DMS153 (cell line): Measurements from ENCODE around the gene GRIK4.

Experiments
- DNase-seq: peaks from one replicate; lab custom pipeline; 2025; lab: John Stamatoyannopoulos, UW

The GRIK4 gene

DNA sequence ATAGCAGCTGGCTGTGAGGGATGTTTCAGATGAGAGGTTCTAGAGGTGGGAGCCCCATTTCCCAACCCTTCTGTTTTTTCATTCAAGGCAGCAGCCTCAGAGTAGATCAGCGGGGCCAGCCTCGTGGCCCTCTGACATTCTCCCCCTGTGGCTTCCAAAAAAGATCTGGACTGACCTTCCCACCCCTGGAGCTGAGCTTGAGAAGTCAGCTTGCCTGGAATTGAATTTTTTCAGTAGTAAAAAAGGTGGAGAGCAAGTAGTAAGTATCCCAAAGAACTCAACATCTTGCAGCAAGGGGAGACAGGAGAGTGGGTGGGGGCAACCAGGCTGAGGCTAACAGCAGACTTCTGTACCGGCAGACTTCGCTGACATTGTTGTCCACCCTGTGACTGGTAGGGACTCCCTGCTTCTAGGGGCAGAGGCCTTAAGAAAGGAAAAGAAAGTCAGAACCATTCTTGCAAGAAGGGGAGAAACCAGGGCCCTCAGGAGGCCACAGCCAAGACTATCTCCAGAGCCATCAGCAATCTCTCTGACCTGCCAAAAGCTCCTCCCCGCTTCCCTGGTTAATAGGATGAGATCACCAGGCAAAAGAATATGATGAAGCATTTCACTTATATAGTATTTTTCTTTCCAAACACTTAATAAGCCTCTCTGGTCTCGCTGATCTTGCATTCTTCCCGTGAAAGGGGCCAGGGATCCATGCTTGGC is 2.0 kb upstream of the GRIK4 start:
- DNase-seq = no peak

DNA sequence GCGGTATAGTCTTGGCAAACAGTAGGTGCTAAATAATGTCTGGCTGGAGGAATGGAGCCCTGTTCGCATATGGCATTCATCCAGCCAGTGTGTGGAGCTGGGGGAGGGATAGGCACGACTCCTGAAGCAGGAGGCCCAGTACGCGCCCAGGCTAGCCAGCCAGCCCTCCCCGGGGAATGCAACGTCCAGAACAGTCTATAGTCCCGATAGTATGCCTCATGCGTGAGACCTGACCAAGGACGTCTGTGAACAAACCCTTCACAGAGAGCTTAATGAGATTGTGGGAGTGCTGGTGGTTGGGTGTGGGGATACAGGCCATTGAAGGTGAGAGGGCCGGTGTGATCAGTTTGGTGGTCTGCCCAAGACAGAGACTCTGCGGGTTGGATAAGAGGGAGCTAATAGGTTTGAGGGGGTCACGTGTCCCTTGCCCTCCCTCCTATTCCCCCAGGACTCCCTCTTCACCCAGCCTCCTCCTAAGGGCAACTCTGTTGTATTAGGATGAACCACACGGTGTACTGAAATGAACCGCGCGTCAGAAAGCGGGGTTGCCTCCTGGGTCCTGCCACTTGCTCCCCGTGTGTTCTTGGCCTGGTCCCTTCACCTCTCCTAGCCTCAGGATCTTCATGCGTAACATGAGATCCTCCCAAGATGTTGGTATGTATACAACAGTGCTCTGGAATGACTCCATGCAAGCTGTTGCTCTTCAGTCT is 987 bp upstream of the GRIK4 start:
- DNase-seq = no peak

DNA sequence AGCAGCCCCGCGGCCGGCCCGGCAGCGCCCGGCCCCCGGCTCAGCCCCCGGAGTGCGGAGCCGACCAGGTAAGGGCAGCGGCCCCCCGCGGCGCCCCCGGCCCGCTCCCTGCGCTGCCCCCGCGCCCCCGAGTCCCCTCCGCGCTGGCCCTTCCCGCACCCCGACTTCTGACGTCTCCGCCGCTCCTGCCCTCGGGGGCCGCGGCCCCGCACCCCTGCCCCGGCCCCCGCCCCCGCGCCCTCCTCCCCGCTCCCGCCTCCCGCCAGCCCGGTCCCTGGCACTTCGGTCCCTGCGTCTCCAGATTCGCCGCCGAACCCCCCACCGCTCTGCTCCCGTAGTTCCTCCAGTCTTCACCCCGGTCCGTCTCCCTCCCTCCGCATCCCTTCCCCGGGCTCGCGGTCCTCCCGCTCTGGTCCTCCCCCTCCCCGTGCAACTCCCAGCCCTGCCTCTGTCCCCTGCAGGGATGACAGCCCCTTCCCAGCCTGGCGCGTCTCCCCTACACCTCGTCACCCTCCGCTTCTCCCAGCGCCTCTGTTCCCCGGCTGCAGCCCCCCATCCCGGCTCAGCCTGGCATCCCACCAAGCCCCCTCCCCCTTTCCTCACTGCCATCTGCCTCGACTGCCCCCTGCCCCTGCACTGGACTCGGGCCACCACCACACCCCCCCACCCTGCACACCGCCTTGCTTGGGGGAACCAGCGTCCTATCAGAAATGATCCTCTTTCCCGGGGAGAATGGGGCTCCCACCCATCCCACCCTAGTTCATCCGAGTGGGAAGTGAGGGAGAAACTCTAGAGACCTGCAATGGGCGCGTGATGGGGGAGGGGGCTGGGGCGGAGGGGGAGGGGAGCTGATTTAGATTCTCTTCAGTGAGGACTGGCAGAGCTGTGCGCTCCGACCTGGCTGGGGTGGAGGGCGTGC is 531 bp downstream of the GRIK4 start:
- no peak for DNase-seq

DNA sequence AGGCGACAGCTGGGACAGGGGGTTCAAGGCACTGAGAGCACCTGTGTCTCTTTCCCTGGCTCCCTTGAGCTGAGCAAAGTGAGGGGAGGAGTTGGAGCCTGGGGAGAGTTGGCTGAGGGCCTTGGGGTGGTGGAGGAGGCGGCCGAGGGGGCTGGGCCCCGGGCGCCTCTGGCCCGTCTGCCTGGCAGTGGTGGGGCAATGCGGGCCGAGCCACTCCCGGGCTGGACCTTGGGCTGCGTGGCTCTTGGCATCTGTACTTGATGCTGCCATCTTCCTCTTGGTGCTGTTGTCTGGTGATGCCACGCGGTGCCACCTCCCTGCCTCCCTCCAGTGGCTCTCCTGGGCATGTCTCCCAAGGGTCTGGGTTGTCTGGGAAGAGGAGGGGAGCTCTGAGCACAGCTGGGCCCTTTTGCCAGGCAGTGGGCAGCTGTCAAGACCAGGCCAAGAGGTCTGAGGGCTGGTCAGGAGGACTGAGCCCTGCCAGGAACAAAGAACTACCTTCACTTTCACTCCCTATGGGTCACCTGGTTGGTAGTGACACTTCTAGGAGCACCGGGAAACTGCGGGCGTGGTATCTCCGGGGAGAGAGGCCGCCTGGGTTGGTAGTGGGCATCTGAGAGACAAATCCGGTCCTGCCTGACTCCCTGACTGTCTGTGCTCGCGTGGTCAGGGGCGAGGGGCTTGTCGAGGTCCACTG is 1.3 kb downstream of the GRIK4 start:
- no peak for DNase-seq

DNA sequence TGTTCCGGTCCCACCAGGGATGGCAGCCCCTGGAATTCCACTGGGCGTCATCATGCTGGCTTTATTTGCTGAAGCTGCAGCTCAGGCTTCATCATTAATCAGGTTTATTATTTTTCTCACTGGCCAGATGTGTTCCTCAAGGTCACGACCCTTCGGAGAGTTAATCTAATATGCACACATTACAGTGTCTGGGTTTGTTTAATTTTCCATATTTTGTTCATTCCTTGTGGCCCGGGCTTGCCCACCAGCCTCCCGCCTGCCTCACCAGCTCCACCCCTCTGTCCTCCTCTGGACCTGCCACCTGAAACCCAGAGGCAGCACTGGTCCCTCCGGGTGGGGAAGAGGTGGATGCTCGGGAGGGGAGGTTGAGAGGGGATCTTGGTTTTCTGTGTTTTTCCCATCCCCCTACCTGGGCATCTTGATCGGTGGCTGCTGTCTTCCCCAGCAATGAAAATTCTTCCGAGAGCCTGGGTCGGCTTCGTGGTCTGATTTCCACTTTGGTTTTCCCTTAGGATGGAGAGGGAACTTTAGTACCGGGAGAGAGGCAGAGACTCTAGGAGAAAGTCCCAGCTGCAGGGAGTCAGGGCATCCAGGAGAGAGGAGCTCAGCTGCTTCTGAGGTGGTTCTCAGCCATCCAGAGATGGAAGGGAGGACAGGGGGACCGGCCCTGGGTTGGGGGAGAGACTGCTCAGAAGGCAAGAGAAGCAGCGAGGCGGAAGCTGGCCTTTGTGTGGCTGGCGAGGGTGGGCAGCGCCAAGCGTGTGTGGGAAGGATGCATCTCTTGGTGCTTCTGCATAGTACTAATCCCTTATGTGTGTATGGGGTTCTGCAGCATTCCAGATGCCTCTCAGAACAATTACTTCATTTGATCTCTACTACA is 2.1 kb downstream of the GRIK4 start:
- DNase-seq = no peak

DNA sequence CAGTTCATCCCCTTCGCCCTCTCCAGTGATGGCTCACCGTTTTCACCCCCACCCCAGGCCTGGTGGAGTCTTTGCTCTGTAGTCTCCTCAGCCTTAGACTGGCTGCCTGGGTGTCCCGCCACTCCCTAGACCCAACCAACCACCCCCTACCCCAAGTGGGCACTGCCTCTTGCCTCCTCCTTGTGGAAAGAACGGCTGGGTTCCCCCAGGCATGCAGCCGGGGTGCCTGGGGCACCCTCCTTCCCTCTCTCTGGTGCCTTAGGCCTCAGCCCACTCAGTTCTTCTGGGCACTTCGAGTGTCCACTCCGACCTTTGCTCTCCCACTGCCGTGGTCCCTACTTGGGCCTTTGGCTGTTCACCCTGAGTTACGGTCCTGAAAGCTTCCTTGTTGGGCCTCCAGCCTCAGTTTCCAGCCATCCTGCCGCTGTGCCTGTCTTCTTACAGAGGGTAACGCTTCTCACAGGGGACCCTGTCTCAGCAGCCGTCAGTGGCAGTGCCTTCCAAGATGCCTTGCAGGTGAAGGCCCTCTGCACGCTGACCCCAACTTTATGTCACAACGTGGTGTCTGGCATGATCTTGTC is 3.1 kb downstream of the GRIK4 start:
- no peak for DNase-seq

DNA sequence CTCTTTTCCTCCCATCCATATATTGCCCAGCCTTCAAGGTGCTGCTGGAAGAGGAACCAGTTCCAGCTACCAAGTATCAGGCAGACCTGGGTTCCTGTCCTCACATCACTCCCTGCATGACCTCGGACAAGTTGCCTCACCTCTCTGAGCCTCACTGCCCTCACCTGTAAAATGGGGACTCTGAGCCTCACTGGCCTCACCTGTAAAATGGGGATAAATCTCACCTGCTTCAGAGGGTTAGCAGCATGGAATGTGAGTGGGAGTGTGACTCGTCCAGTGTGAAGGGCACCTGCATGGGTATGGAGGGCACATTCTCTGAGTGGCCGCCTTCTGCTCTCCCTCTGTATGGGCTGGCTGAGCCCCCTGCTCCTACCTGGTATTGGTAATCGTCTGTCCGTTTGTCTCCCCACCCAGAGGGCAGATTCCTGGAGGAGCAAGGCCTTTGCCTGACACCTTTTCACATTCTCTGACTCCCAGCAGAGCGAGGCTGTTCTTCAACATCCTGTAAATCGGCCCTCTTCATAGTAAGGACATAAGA is 3.7 kb downstream of the GRIK4 start:
- no peak for DNase-seq

DNA sequence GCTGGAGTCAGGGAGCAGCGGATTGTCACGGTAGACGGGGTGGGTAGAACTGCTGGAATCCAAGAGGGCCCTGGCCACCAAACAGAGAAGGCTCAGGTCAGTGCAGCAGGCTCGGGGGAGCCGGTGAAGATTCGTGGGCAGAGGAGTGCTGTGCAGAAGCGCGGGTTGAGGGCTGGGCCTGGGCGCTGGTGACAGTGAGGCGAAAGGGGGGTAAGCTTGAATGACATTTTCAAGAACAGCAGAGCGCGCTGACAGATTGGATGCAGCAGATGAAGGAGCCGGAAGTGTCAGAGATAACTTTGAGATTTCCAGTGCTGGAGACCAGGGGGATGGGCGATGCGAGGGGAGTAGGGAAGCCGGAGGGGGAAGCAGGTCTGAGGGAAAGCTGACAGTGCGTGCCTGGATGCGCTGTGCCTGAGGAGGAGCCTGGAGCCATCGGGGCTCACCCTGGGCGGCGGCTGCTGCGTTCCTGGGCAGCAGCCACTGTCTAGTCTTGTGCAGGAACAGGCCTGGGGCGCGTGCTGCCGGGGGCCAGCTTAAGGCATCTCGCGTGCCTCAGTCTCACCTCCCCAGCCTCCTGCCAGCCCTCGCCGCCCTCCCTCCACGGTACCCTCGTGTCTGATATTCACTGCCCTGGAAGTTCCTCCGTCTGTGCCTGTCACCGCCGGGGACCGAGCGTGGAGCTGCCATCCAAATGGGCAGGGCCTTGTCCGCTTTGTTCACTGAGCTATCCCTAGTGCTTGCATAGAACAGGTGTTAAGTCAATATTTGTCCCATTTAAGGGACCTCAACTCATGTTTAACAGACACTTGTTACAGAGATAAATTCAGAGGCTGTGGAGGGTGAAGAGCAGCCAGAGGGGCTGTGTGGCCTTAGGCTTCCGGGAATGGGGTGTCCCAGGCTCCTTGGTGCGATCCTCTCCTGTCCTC is 5.2 kb downstream of the GRIK4 start:
- DNase-seq = peak; percentile 58

DNA sequence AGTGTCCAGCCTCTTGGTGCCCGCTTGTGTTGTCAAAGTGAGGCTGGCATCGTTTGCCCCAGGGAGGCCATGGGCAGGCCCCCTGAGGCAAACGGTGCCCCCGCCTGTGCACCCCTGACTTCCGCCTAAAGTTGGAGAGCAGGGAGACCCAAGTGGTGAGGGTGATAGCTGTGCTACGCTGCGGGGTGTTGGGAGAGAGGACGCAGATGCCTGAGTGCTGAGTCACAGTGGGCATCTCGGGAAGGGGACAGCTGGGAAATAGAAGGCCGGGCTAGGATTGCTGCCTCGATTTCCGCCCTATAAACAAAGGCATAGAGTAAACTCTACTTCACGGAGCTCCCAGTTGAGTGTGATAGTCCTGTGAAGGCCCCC is 5.8 kb downstream of the GRIK4 start:
- no peak for DNase-seq

DNA sequence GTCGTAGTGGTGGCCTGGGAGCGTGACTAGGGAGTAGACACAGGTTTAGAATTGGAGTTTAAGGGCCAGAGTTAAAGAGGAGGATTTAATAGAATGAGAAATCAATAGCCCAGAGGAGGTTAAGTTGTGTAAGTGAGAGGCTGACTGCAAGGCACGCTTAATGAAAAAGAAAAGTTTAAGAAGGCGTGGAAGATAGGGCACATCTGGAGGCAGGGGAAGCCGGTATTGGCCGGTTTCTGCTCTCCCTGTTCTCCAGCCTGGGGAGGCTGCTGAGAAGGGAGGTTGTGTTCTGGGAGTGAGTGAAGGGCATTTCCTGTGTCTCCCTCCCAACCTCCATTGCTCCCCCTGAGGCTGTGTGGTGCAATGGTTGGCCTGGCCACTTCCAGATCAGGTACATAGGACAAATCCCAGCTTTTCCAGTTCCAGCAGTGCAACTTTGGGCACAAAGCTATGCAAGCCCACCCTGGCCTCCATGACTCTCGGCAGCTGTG is 6.3 kb downstream of the GRIK4 start:
- no peak for DNase-seq

DNA sequence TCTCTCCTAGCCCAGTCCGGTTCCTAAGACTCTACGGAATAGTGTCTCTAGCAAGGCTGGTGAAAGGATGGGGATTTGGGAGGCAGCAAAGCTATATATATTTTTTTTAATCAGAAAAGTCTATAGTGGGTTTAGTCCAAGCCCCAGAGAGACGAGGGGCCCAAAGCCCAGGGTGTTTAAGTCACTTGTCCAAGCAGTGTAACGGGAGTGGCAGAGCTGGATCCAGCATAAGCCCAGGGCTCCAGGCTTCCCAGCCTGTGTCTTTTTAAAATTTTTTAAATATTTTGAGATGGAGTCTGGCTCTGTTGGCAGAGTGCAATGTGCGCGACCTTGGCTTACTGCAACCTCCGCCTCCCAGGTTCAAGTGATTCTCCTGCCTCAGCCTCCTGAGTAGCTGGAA is 6.8 kb downstream of the GRIK4 start:
- no peak for DNase-seq

DNA sequence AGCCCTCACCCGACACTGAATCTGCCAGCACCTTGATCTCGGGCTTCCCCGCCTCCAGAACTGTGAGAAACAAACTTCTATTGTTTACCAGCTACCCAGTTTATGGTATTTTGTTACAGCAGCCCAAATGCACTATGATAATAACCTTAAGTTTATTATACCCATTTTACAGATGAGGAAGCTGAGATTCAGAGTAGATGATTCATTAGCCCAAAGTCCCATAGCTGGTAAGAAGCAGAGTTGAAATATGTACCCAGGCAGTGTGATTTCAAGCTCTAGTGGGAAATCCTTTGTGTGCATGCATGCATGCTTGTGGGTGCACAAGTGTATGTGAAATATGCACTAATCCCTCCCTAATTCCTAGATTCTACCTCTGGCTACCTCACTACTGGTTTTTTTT is 7.9 kb downstream of the GRIK4 start:
- no peak for DNase-seq

DNA sequence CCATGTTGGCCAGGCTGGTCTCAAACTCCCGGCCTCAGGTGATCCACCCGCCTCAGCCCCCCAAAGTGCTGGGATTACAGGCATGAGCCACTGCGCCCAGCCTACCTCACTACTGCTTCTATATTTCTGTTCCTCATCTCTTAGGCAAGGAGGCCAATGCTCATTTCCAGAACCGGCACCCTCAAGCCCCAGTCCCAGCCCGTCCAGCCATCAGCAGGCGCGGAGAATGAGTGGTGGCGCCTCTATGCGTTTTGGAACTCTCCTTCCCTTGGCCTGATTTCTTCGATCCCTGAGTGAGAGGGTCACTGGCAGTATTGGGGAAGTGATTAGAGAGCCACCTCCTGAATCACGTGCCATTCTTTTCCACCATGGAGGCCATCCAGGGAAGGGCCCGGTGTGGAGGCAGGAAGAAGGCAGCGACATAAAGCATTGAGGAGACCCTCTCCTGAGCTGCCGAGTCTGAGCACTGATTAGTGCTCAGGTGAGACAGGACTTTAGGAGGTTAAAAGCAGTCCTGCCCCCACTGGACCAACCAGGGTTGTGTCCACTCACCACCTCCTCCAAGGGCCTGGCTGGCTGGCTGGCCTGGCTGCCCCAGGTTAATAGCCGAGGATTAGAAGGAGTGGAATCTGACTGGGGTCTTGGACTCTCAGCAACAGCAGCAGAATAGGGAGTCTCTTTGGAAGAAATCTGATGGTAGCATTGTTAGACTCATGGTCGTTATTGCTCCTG is 8.7 kb downstream of the GRIK4 start:
- no peak for DNase-seq

DNA sequence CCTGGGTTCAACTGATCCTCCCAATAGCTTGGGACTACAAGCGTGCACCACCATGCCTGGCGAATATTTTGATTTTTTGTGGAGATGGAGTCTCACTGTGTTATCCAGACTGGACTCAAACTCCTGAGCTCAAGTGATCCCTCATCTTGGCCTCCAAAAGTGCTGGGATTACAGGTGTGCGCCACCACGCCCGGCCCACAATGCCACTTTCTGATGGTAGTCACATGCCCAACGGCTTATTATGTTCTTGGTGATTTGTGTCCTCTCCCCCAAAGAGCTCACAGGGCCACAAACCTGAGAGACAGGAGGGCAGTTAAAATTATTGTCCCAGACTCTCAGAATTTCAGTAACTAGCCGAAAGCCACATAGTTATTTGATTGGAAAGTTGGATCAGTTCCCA is 9.6 kb downstream of the GRIK4 start:
- DNase-seq = no peak

DNA sequence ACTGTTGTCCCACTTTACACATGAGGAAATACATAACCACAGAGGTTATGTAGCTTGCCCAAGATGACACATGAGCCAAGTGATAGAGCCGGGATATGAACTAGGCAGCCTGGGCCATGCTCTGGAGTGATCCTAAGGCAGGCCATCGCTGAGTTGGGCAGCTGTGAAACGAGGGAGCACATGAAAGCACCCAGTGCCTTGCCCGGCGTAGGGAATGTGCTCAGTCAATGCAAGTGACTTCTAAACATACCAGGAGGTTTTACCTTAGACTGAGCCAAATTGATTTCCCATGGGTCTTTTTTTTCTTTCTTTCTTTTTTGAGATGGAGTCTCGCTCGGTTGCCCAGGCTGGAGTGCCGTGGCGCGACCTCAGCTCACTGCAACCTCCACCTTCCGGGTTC is 10.5 kb downstream of the GRIK4 start:
- no peak for DNase-seq

DNA sequence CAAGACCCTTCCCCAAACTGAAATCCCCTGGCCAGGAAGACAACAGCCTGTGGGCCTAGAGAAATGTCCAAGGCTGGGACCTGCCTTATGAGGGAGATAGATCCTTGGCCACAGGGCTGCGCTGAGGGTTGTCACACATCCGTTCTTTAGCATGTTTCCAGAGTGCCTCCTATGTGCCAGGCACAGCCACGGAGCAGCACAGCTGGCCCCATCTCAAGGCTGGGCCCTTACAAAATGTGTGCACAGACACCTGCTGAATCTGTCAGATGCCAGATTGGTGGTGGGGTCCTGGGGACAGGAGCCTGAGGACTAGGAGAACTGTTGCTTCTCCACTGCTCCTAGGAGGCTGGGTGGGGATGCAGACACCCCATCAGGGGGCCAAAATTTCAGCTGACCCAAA is 11.2 kb downstream of the GRIK4 start:
- DNase-seq = no peak

DNA sequence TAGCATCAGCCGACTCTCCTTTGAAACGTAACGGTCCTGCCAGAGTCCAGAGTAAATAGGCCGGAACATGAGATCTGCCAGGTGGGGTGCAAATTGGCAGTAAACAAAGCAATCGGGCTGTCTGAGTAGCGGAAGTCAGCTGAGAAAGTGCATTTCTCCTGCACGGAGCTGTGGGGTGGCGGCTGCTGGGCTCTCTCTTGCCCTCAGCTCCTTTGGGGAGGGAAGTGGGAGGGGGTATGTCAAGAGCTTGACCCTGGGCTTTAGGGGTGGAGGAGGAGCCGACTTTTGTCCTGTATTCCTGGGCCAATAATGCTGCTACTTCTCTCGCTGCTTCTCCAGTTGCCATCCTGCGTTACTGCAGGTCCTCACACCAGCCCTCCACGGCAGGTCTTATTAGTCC is 11.6 kb downstream of the GRIK4 start:
- peak; percentile 12 for DNase-seq

DNA sequence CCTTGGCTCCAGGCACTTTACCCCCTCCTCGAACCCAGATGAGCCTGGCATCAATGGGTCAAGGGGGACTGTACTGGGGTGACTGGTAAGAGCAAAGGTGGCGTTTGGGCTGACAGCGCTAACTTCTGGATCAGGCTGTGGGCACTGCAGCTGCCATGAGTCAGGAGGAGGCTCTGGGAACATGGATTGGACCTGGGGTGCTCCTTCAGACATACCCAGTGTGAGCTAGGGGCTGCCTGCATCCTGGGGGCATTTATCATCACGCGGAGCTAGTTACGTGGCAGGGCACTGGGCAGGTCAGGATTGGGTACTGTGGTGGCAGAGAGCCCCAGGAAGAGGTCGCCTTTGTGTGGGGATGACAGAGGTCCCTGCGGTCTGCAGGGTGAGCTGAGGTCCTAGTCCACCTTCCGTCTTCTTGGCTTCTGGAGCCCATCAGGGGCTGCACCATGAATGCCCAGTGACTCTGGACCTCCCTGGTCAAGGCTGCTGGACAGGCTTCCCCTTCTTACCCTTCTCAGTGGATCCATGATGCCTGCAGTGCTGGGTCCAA is 13.1 kb downstream of the GRIK4 start:
- no peak for DNase-seq
